ENCODE results near the gene FEZ2.
A peak's percentile ranks its signal among the peaks of the same experiment; 100 is the strongest.

FEZ2 gene

GRCh38 chr2:36534275-36534799 lies 63.6 kb downstream of the FEZ2 start:
- DNase-seq (ENCODE audit: low spot score): no peak
- in situ Hi-C loops (cut with MboI; ENCODE audit: low pct_unique_long_range_greater_than_20kb, low sequenced_read_pairs, unreplicated experiment): no loop called here
- TF ChIP-seq CTCF (IDR thresholded peaks at IDR 0.05; ENCODE audit: extremely low read depth, insufficient read depth, missing control alignments): no peak

GRCh38 chr2:36530983-36531354 lies 67.0 kb downstream of the FEZ2 start:
- no peak for TF ChIP-seq CTCF (IDR thresholded peaks at IDR 0.05; ENCODE audit: extremely low read depth, insufficient read depth, missing control alignments)
- peak; percentile 11 for DNase-seq (ENCODE audit: low spot score)
- in situ Hi-C loops (cut with MboI; ENCODE audit: low pct_unique_long_range_greater_than_20kb, low sequenced_read_pairs, unreplicated experiment): no loop called here

GRCh38 chr2:36530178-36530982 lies 67.6 kb downstream of the FEZ2 start:
- peak; percentile 53 for DNase-seq (ENCODE audit: low spot score)
- no peak for TF ChIP-seq CTCF (IDR thresholded peaks at IDR 0.05; ENCODE audit: extremely low read depth, insufficient read depth, missing control alignments)
- in situ Hi-C loops (cut with MboI; ENCODE audit: low pct_unique_long_range_greater_than_20kb, low sequenced_read_pairs, unreplicated experiment): no loop called here

GRCh38 chr2:36528766-36529392 lies 69.1 kb downstream of the FEZ2 start:
- TF ChIP-seq CTCF (IDR thresholded peaks at IDR 0.05; ENCODE audit: extremely low read depth, insufficient read depth, missing control alignments): no peak
- no peak for DNase-seq (ENCODE audit: low spot score)
- in situ Hi-C loops (cut with MboI; ENCODE audit: low pct_unique_long_range_greater_than_20kb, low sequenced_read_pairs, unreplicated experiment): no loop called here

GRCh38 chr2:36528274-36528673 lies 69.7 kb downstream of the FEZ2 start:
- TF ChIP-seq CTCF (IDR thresholded peaks at IDR 0.05; ENCODE audit: extremely low read depth, insufficient read depth, missing control alignments): no peak
- in situ Hi-C loops (cut with MboI; ENCODE audit: low pct_unique_long_range_greater_than_20kb, low sequenced_read_pairs, unreplicated experiment): no loop called here
- DNase-seq (ENCODE audit: low spot score): peak; percentile 20

GRCh38 chr2:36526226-36526625 lies 71.7 kb downstream of the FEZ2 start:
- DNase-seq (ENCODE audit: low spot score): no peak
- in situ Hi-C loops (cut with MboI; ENCODE audit: low pct_unique_long_range_greater_than_20kb, low sequenced_read_pairs, unreplicated experiment): no loop called here
- no peak for TF ChIP-seq CTCF (IDR thresholded peaks at IDR 0.05; ENCODE audit: extremely low read depth, insufficient read depth, missing control alignments)
